Stimulated activated CD8-positive, alpha-beta memory T cell treated with anti-CD3 and anti-CD28 coated beads, Interleukin-12 subunit alpha, Interleukin-12 subunit beta, amount 100 ng/mL, for 1 hour (primary cell): Measurements from ENCODE around the gene UBTFL1.
"Not testable (repeated sequence)": the region's sequence is repeated elsewhere in the genome, so short reads cannot be mapped to it uniquely, and the experiment has no call there.

Experiments used
- DNase-seq: peaks from one replicate; pipeline ENCODE4 v3.0.0-alpha.2; 2020; ENCODE audit warnings: low read depth

Gene UBTFL1

DNA sequence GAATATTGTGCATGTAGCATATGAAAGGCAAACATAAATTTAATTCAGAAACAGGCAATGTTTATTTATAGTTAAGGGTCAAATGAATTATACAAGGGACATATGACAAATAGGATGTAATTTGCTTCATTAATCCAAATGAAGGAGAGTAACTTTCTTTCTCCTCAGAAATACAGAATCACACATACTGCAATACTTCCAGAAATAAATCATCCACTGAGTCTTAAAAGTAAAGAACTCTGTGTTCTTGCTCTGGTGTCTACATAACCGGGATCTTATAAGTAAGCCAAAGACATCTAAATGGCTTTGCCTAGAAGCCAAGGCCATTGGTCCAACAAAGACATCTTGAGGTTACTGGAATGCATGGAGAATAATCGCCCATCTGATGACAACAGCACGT is at the start of gene UBTFL1:
TSS of gene UBTFL1 (plus strand) at position 301 of the 400 bp plus-strand sequence. CDS start at position 301, 0 bp downstream.
- not testable (repeated sequence) for DNase-seq

DNA sequence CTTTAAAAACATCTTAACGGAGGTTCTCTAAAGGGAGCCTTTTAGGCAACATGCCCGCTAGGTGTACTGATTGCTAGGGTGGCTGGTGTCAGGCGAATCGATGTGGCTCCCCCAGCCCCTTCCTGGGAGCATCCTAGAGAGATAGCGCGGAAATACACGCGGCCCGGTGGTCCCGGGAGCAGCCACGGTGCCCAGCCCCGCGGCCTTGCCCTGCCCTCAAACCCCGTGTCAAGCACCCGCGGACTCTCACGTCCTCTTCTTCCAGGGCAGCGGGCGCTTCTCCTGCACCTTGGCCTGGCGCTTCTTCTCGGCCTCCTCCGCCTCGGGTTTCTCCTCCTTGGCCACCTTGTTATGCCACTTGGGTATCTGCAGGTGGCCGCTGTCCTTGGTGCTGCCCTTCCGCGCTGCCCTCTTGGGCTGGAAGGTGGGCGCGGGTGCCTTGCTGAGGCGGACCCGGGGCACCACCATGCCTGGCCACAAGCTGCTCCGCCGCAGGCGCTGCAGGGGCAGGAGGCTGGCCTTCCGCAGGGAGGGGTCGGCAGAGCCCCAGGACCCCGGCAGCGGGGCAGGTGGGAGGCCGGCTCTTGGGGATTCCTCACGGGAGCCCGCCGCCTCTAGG is 34.0 kb upstream of the UBTFL1 start:
- not testable (repeated sequence) for DNase-seq

DNA sequence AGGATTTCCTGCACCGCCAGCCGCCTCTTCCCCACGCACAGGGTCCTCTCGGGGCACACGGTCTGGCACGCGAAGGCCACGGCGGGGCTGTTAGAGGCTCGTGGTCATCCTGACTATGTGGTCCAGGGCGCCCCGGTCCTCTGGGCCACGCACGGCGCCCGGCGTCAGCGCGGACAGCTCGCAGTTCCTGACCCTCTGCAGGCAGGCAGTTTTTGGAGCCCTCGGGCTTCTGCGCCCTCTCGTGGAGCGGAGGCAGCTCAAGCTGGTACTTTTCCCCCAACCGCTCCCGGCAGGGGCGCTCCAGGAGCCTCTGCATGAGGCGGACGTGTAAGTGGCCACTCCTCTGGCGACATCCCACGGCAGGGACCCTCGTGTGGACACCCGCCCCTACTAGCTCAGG is 33.4 kb upstream of the UBTFL1 start:
- not testable (repeated sequence) for DNase-seq

DNA sequence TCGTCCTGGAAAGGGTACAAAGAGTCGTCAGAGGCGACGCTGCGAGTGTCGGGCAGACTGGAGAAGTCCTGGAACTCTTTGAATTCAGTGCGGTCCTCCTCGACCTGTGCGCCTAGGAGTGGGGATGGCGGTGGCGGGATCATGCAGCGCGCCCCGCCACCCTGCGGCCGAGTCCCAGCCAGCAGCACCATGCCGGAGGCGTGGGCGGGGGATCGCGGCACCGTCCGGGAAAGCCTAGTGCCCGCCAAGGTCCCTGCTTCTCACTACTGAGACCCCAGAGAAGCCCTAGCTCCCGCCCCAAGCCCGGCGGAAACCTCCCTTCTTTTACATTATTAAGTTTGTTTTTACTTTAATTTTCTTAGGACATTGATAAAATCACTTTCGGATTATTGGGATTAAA is 32.2 kb upstream of the UBTFL1 start:
- DNase-seq: not testable (repeated sequence)

DNA sequence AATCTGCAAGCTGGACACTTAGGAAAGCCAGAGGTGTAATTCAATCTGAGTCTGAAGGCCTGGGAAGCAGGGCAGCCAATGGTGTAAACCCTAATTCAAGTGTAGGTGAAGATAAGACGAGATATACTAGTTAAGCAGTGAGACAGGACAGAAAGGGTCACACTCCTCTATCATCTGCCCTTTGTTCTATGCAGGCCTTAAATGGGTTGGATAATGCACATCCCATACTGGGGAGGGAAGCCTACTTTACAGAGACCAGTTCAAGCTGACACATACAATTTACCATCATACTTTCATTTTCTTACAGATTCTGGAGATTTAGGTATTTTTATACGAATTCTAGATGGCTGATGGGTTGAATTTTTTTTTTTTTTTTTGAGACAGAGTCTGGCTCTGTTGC is 3.0 kb downstream of the UBTFL1 start:
- DNase-seq: not testable (repeated sequence)

GRCh38 chr11:90095230-90095924 is 9.6 kb downstream of the UBTFL1 start:
- DNase-seq: not testable (repeated sequence)

DNA sequence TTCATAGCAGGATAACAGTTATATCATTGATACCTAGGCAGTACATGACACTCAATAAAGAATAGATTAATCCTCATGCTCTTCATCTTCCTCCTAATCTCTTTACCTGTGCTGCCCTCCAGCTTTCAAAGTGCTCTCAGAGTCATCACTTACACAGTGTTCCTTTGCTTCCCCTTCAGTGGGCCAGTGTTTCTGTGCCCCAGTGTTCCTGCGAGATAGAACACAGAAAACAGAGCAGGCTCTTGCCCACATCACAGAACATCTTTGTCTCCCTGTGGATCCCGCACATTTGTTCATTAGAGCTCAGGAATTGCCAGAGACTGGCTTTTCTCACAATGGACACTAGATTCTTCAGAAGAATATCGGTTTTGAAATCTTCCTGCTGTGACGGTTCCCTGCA is 12.5 kb downstream of the UBTFL1 start:
- not testable (repeated sequence) for DNase-seq

GRCh38 chr11:90100431-90100830 is 14.7 kb downstream of the UBTFL1 start:
- DNase-seq: no peak

DNA sequence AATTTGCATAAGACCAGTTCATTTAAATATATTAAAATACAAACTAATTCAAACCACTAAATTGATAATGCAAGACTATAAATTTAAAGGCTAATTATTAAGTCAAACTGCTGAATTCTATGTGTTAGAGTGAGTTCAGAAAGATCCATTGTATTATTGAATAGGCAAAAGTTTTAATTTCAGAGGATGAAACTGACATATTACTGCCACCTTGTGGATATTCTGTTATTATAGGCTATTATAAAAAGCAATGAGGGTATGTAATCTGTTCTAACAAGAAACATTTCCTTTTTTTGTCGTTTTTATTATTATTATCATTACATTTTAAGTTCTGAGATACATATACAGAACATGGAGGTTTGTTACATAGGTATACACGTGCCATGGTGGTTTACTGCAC is 27.8 kb downstream of the UBTFL1 start:
- no peak for DNase-seq

GRCh38 chr11:90120191-90120590 is 34.4 kb downstream of the UBTFL1 start:
- no peak for DNase-seq

GRCh38 chr11:90124371-90124770 is 38.6 kb downstream of the UBTFL1 start:
- no peak for DNase-seq

- DNase-seq: no peak
Observed at GRCh38 chr11:90124946-90125345, 39.2 kb downstream of the UBTFL1 start.

- DNase-seq: no peak
Observed at GRCh38 chr11:90133560-90134477, 48.1 kb downstream of the UBTFL1 start.

- no peak for DNase-seq
Observed at GRCh38 chr11:90134478-90135003, 48.8 kb downstream of the UBTFL1 start, which contains the start of gene NAALAD2. NAALAD2 (plus strand) TSS chr11:90134663; CDS start chr11:90134759, 96 bp downstream.

DNA sequence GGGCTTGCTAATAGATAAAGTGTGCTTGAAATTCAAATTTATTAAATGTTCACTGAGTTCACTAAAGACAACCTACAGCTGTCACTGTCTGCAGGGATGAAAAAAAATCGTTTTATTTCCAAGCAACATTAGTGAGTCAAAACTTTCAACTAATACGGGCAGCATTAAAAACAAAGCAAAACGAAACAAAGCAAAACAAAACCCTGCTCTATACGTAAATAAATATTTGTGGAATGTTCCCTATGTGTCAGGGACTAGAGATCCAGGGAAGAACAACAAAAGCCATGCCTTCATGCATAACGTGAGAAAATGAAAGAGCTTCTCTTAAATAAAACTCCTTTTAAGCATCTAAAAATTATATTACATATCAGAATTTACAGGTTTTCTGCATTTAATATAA is 49.3 kb downstream of the UBTFL1 start:
- DNase-seq: no peak
